ENCODE measurements around the gene KLHL29.

DNA sequence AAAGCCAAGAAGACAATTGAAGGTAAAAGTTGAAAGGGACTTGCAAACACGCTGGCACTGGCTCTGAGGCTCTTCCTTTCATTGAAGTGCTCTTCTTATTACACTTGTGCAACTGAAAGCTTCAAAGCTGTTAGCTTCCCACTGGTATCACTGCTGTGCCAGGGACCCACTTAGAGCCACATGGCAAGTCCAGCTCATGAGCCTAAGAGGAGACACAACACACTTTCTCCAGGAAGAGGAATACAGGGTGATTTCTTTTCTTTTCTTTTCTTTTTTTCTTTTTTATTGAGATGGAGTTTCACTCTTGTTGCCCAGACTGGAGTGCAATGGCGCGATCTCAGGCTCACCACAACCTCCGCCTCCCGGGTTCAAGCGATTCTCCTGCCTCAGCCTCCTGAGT, 323.8 kb downstream of the KLHL29 start:
- TF ChIP-seq CTCF (IDR thresholded peaks at IDR 0.05; ENCODE audit: insufficient read depth, low read depth, low read length) (no peak), EZH2 (IDR thresholded peaks at IDR 0.05; ENCODE audit: insufficient read depth, low read length) (no peak)
